Fibroblast of the aortic adventitia (primary cell): ENCODE measurements around the gene APOOL. TPM values are rescaled to one million over a fixed set of nuclear protein-coding genes. Genes with fewer than 3 reads are reported as not detected.
"Not testable (repeated sequence)": the region's sequence is repeated elsewhere in the genome, so short reads cannot be mapped to it uniquely, and the experiment has no call there.

Source experiments
- DNase-seq: peaks from one replicate; pipeline ENCODE4 v3.0.0-alpha.2; 2010; ENCODE audit warnings: low read depth
- H3K4me3 ChIP-seq: 2 replicates; pipeline ENCODE4 v1.5.1; 2011; ENCODE audit warnings: low read depth, mild to moderate bottlenecking, control low read depth, low read length, moderate library complexity
- CTCF ChIP-seq: IDR thresholded peaks from 2 replicates; pipeline ENCODE4 v1.5.1; 2011; ENCODE audit warnings: mild to moderate bottlenecking, low read length, control low read depth, inconsistent platforms; ENCODE audit not compliant: insufficient read depth
- total RNA-seq: library from RNA; depleted of rRNA; stranded (reverse); fragments of >200 nt; gene quantifications from 2 replicates; pipeline ENCODE4 v1.2.3, GENCODE V29; 2012; ENCODE audit warnings: low replicate concordance

The APOOL gene, protein sequence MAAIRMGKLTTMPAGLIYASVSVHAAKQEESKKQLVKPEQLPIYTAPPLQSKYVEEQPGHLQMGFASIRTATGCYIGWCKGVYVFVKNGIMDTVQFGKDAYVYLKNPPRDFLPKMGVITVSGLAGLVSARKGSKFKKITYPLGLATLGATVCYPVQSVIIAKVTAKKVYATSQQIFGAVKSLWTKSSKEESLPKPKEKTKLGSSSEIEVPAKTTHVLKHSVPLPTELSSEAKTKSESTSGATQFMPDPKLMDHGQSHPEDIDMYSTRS
- 2.6 and 18.0 TPM in 2 replicates for total RNA-seq

DNA sequence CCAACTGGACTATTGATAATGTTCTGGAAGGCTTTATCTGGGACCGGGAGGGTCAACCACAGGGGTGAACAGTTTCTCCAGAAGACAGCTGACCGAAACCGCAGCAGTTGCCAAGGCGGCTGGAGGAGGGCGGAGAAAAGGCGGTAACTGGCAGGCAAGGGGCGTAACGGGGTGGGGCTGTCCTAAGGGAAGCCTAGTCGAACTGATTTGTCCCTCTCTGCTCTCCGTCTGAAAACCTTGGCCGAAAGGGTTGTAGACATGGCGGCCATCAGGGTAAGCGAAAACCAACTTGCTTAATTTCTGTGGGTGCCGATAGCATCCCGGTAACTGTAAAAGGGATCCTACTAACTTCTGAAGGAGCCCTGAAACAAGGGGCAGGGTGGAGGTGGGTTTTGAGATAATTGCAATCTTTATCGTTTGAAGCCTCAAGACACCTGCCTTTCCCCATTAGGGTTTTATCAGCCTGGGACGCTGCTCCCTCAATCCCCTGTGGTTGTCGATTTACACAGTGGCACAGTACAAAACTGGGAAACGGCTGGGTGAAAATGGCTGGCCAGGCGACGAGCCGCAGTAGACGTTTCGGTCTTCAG is at the start of gene APOOL:
Gene APOOL, plus strand, starts transcription at position 223 of the 590 bp plus-strand sequence. Its CDS starts 36 bp downstream, at position 259.
- no peak for TF ChIP-seq CTCF
- peak; percentile 88 for DNase-seq
- H3K4me3 ChIP-seq, result peak within 1 kb of the TSS; percentile 77

DNA sequence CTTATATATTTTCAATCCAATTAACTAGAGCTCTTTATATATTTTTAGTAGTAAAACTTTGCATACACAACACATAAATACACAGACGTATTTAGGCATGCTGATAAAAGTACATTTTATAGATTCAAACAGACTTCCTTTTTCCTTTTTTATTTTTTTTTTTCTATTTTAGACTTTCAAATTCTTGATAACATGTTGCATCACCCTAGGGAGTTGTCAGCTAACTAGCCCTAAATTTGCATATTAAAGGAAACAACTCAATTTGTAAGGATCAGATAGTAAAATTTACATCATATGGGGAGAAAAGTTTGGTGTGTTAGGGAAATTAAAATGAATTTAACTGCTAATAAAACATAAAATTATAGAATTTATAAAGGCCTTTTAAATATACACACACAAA is 47.4 kb upstream of the APOOL start:
- no peak for TF ChIP-seq CTCF
- H3K4me3 ChIP-seq, result no peak overlapping the region
- DNase-seq, result peak; percentile 2

DNA sequence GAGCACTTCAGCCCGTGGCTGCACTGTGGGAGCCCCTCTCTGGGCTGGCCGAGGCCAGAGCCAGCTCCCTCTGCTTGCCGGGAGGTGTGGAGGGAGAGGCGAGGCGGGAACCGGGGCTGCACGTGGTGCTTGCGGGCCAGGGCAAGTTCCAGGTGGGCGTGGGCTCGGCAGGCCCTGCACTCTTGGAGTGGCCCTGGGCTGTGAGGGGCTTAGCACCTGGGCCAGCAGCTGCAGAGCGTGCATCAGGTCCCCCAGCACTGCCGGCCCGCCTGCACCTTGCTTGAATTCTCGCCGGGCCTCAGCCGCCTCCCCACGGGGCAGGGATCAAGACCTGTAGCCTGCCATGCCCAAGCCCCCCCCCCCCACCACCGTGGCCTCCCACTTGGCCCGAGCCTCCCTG is 28.9 kb upstream of the APOOL start:
- DNase-seq, result no peak
- TF ChIP-seq CTCF, result no peak
- no peak overlapping the region for H3K4me3 ChIP-seq

DNA sequence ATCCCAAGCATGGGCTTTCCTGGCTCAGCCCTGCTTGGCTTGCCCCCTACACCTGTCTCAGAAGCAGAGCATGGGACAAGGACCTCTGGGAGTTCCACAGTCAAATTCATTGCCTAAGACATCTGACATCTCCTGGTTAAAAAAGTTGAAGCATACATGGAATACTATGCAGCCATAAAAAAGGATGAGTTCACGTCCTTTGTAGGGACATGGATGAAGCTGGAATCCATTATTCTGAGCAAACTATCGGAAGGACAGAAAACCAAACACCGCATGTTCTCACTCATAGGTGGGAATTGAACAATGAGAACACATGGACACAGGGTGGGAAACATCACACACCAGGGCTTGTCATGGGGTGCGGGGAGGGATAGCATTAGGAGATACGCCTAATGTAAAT is 11.9 kb upstream of the APOOL start:
- DNase-seq, H3K4me3 ChIP-seq: not testable (repeated sequence)

DNA sequence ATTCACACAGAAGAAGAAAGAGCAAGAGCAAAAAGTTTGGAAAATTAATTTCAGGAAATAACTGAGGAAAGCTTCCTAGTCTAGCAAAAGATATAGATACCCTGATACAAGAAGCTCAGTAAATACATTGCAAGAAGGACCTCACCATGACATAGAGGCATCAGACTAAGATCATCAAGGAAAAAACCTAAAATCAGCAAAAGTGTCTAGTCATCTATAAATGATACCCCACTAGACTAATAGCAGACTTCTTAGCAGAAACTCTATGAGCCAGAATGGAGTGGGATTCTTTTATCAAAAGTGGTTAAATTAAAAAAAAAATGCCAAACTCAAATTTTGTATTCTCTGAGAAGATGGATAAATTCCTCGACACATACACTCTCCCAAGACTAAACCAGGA is 10.5 kb upstream of the APOOL start:
- H3K4me3 ChIP-seq, result no peak overlapping the region
- no peak for DNase-seq
- no peak for TF ChIP-seq CTCF

DNA sequence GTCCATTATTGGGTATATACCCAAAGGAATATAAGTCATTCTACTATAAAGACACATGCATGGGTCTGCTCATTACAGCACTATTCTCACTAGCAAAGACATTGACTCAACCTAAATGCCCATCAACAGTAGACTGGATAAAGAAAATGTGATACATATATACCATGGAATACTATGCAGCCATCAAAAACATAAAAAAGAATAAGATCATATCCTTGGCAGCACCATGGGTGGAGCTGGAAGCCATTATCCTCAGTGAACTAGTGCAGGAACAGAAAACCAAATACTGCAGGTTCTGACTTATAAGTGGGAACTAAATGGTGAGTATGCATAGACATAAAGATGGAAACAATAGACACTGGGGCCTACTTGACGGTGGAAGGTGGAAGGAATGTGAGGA is 2.3 kb upstream of the APOOL start:
- no peak for TF ChIP-seq CTCF
- no peak overlapping the region for H3K4me3 ChIP-seq
- DNase-seq, result no peak

DNA sequence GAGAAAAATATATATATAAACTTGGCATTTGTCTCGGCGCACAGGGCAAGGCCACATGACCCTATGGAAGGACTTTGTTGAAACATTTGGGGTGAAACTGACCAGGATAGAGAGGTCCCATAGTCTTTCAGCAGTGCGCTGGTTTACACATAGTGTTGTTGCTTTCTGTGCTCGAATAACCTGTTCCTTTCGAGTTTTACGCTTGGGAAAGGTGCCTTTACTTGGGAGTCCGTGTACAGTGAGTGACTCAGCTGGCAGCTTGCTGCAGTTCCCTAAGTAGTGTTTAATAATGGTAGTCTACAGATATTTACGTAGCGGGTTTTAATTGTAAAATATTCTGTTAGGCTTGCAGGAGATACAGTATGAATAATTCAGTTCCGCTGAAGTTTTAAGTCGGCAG is 578 bp downstream of the APOOL start:
- no peak for TF ChIP-seq CTCF
- peak; percentile 19 for DNase-seq
- peak overlapping the region; percentile 77 for H3K4me3 ChIP-seq
